HCT116 (cell line): ENCODE results near the gene CDH3.

ENCODE experiments used
- CEBPB ChIP-seq: IDR thresholded peaks from 2 replicates; pipeline ENCODE4 v1.6.1; 2012; ENCODE audit warnings: low read depth
- CTCF ChIP-seq, 3 experiments: fragments of 200-600 bp in 1 of 3; sonication (generic) in 1 of 3; IDR thresholded peaks in 2 of 3; conservative IDR thresholded peaks in 1 of 3; 2 replicates each; pipeline ENCODE4 v1.5.1; 2012 to 2017; ENCODE audit warnings: low read depth in 2 of 3, low read length in 2 of 3, antibody characterized with exemption in 1 of 3, borderline replicate concordance in 1 of 3, control low read depth in 1 of 3, mild to moderate bottlenecking in 1 of 3, mixed read lengths in 1 of 3, mixed run types in 1 of 3, moderate library complexity in 1 of 3; ENCODE audit not compliant: insufficient read depth in 1 of 3
- EZH2 ChIP-seq: fragments of 200-600 bp; sonication (generic); IDR thresholded peaks from 2 replicates; pipeline ENCODE4 v1.6.1; 2017; ENCODE audit warnings: antibody characterized with exemption, mixed run types
- EZH2phosphoT487 ChIP-seq: fragments of 200-600 bp; IDR thresholded peaks from 2 replicates; pipeline ENCODE4 v1.6.1; 2018; ENCODE audit warnings: antibody characterized with exemption, borderline replicate concordance
- JUND ChIP-seq: IDR thresholded peaks from 2 replicates; pipeline ENCODE4 v1.6.1; 2012
- MAX ChIP-seq: IDR thresholded peaks from 2 replicates; pipeline ENCODE4 v1.6.1; 2012
- POLR2A ChIP-seq: IDR thresholded peaks from 2 replicates; pipeline ENCODE4 v1.7.0; 2011; ENCODE audit warnings: borderline replicate concordance; ENCODE audit not compliant: insufficient read depth, insufficient read length; ENCODE audit errors: extremely low read depth
- POLR2AphosphoS5 ChIP-seq: IDR thresholded peaks from 2 replicates; pipeline ENCODE4 v1.6.1; 2011; ENCODE audit warnings: mild to moderate bottlenecking, low read depth, low read length, moderate library complexity
- REST ChIP-seq: IDR thresholded peaks from 2 replicates; pipeline ENCODE4 v1.6.1; 2012; ENCODE audit warnings: low read depth
- SRF ChIP-seq: IDR thresholded peaks from 2 replicates; pipeline ENCODE4 v1.6.1; 2012; ENCODE audit warnings: low read depth
- ZFX ChIP-seq: fragments of 450-650 bp; IDR thresholded peaks from 2 replicates; pipeline ENCODE4 v1.6.1; 2017

GRCh38 chr16:68695575-68695974, 50.5 kb downstream of the CDH3 start:
- no peak for TF ChIP-seq JUND
- no peak for TF ChIP-seq POLR2A
- no peak for TF ChIP-seq POLR2AphosphoS5
- TF ChIP-seq REST, result no peak
- TF ChIP-seq CTCF (IDR thresholded peaks at IDR 0.05 in 2 of 3, conservative IDR thresholded peaks at IDR 0.05 in 1 of 3; ENCODE audit: borderline replicate concordance in 1 of 3, insufficient read depth in 1 of 3, low read depth in 2 of 3, low read length in 2 of 3), result no peak
- no peak for TF ChIP-seq EZH2phosphoT487
- no peak for TF ChIP-seq CEBPB
- TF ChIP-seq EZH2, result no peak
- TF ChIP-seq ZFX, result no peak
- no peak for TF ChIP-seq SRF
- no peak for TF ChIP-seq MAX
